Kidney (tissue), 14 donors: ENCODE data around the gene ZCCHC14. TPM values are rescaled to one million over a fixed set of nuclear protein-coding genes. Genes with fewer than 3 reads are reported as not detected.

ENCODE experiments used
- DNase-seq, 5 donors: peaks; one replicate each; pipeline ENCODE4 v3.0.0-alpha.2; 2013 to 2020
- FAIRE-seq: peaks from 2 replicates; lab custom pipeline; 2012; peaks lifted over from hg19 to GRCh38; lab: Jason Lieb, UNC
- H3K27ac ChIP-seq, 2 donors: one replicate each; pipeline ENCODE4 v1.7.0; 2013; ENCODE audit warnings: low read depth in 2 of 2, low read length in 2 of 2, inconsistent platforms in 1 of 2
- H3K27me3 ChIP-seq: one replicate; pipeline ENCODE4 v1.7.1; 2013; ENCODE audit warnings: low read length, inconsistent platforms; ENCODE audit not compliant: control insufficient read depth, insufficient read depth
- H3K36me3 ChIP-seq, 3 donors: one replicate each; pipeline versions ENCODE4 v1.7.0 to v1.7.1; 2013; ENCODE audit warnings: low read length in 3 of 3, control low read depth in 1 of 3, inconsistent platforms in 1 of 3; ENCODE audit not compliant: insufficient read depth in 3 of 3, control insufficient read depth in 2 of 3
- H3K4me1 ChIP-seq, 3 donors: one replicate each; pipeline versions ENCODE4 v1.7.0 to v1.7.1; 2013; ENCODE audit warnings: low read length in 3 of 3, inconsistent platforms in 1 of 3, low read depth in 1 of 3; ENCODE audit not compliant: control insufficient read depth in 2 of 3, insufficient read depth in 2 of 3
- H3K4me3 ChIP-seq, 3 donors: one replicate each; pipeline versions ENCODE4 v1.7.0 to v1.8.1; 2013; ENCODE audit warnings: low read length in 3 of 3, control low read depth in 1 of 3, inconsistent platforms in 1 of 3
- H3K9ac ChIP-seq, 3 donors: one replicate each; pipeline versions ENCODE4 v1.7.0 to v1.7.1; 2013; ENCODE audit warnings: low read length in 3 of 3, control low read depth in 1 of 3, inconsistent platforms in 1 of 3
- H3K9me3 ChIP-seq, 3 donors: one replicate each; pipeline versions ENCODE4 v1.7.0 to v1.7.1; 2013; ENCODE audit warnings: low read length in 3 of 3, control low read depth in 1 of 3, inconsistent platforms in 1 of 3; ENCODE audit not compliant: control insufficient read depth in 2 of 3, insufficient read depth in 1 of 3
- intact Hi-C: fragments of 100-400 bp; cut with DNase I; formaldehyde crosslinking; loops from one replicate; pipeline ENCODE4 v1.11.1; 2022
- polyA plus RNA-seq: library from polyadenylated mRNA; stranded (reverse); fragments of 350-450 nt; fragmentation: Illumina TruSeq; extraction: RNeasy Lipid Tissue Mini Kit (QIAGEN cat#74804); gene quantifications from one replicate; pipeline ENCODE4 v1.2.3, GENCODE V29; 2014; ENCODE audit warnings: low read depth, low replicate concordance; ENCODE audit not compliant: insufficient read depth
- total RNA-seq: library from RNA; stranded (reverse); fragmentation: NEBNext Ultra II Directional; extraction: Animal tissue kit (Norgen Biotek cat#: 25700); gene quantifications from one replicate; pipeline ENCODE4 v1.2.1, GENCODE V29; 2021
- TF ChIP-seq, protein P1 (sequence below): IDR thresholded peaks from 3 replicates; pipeline ENCODE4 v1.5.1; 2012; ENCODE audit warnings: mild to moderate bottlenecking, moderate library complexity, borderline replicate concordance; ENCODE audit not compliant: insufficient read depth; ENCODE audit errors: extremely low read depth
- donor health status: control.
- donor health status: control.
- donor health status: control.
- donor health status: control.
- donor health status: control.
- donor health status: DM: yes; HTN: yes; CAD: no.
- donor health status: Normal renal cell carcinoma (clear cell type).

ZCCHC14 gene
- total and polyA plus RNA-seq, 2 donors from 2014 or later = 6.4 to 32.8 TPM

DNA sequence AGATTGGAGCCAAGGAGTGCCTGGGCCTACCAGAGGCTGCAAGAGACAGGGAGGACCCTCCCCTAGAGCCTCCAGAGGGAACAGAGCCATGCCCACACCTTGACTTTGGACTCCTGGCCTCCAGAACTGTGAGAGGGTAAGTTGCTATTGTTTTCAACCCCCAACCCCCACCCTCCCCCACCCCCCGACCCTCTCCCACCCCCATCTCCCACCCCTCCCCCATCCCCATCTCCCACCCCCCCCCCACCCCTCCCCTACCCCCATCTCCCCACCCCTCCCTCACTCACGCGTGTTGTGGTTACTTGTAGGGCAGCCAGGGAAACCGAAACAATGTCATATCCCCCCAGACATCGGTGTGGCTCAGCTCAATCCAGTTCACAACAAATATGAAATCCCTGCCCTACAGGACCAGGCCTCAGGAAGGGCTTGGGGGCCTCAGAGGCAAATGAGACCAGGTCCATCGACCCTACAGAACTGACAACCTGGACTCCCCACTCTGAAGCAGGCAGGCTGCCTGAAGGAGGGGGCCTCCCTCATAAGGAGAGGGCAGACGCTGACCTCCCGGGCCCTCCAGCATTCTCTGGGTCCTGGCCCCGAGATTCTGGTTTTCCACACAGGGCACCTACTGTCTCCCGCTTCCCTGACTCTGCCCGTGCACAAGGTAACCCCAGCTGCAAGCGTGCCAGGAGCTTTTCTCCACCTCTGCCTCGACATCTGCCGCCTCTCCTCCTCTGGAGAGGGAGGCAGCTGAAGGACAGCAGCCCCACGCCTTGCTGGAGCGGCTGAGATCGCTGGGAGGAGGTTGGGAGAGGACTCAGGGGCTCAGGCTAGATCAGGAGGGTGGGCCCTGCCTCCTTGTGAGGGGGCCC, 3.0 kb upstream of the ZCCHC14 start:
- intact Hi-C loops = no loop called here
- no peak overlapping the region for H3K4me3 ChIP-seq
- FAIRE-seq = no peak

DNA sequence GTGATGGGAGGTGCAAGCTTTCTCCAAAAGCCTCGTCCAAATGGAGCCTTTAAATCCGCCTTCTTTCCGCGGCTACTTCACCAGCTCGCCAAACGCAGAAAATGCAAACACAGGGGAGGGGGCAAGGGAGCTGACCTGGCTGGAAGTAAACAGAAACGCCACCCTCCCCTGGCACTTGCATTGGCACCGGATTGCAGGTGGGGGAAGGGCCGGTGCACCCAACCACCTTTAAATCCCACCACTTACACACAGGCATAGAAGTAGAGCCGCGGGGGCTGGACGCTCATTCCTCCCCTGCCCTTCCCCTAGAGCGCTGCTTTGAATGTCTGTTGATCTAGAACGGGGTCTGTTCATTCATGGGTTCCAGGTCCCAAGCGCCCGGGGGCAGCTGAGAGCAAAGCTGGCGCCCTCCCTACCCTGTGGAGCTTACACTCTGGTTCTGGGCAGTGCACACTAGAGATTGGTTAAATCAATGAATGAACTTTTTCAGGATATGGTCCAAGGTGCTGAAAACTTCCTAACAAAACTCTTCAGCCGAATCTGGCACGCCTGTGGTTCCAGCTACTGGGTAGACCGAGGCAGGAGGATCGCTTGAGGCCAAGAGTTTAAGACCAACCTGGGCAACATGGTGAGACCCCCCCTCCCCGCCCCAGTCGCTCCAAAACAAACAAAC, 920 bp upstream of the ZCCHC14 start:
- Histone ChIP-seq H3K27ac (no peak overlapping the region), H3K36me3 (no peaks in the 10 kb centered on the region), H3K27me3 (no peaks in the 10 kb centered on the region), H3K4me1 (peaks cover 0 to 27% (median 20%) of the 10 kb centered on the region in 3 donors), H3K9ac (no peak overlapping the region), H3K4me3 (peak overlapping the region in 2 of 3 donors; percentile 45 to 52), H3K9me3 (no peaks in the 10 kb centered on the region)
- intact Hi-C loops = no loop called here
- FAIRE-seq = no peak
- TF ChIP-seq, protein P1, sequence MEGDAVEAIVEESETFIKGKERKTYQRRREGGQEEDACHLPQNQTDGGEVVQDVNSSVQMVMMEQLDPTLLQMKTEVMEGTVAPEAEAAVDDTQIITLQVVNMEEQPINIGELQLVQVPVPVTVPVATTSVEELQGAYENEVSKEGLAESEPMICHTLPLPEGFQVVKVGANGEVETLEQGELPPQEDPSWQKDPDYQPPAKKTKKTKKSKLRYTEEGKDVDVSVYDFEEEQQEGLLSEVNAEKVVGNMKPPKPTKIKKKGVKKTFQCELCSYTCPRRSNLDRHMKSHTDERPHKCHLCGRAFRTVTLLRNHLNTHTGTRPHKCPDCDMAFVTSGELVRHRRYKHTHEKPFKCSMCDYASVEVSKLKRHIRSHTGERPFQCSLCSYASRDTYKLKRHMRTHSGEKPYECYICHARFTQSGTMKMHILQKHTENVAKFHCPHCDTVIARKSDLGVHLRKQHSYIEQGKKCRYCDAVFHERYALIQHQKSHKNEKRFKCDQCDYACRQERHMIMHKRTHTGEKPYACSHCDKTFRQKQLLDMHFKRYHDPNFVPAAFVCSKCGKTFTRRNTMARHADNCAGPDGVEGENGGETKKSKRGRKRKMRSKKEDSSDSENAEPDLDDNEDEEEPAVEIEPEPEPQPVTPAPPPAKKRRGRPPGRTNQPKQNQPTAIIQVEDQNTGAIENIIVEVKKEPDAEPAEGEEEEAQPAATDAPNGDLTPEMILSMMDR = no peak
- peak in 1 of 5 donors; percentile 77 for DNase-seq

More for the DNA sequence above, 3.0 kb upstream of the ZCCHC14 start:
- TF ChIP-seq, protein P1 = no peak
- Histone ChIP-seq H3K4me1 (peaks cover 0 to 18% (median 13%) of the 10 kb centered on the region in 3 donors), H3K27ac (no peak overlapping the region), H3K9me3 (no peaks in the 10 kb centered on the region), H3K27me3 (no peaks in the 10 kb centered on the region), H3K9ac (no peak overlapping the region), H3K36me3 (no peaks in the 10 kb centered on the region)
- no peak for DNase-seq

DNA sequence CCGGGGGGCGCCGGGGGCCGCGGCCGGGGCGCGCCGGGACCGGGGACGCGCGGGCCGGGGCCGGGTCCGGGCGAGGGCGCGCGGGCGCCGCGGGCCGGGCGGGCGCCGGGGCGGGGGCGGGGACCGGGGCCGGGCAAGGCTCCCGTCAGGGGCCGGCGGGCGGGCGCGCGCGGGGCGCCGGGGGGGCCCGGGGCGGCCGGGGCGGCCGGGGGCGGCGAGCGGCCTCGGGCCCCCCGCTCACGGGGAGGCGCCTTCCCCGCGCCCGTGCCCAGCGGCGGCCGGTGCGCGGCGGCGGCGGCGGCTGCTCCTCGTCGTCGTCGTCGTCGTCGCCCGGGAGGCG, 563 bp downstream of the ZCCHC14 start:
- TF ChIP-seq, protein P1 = no peak
- intact Hi-C loops = no loop called here
- DNase-seq (no peak), FAIRE-seq (no peak)
- no peak overlapping the region for H3K4me3 ChIP-seq
- no peak overlapping the region for H3K9ac ChIP-seq
- H3K9me3 ChIP-seq = no peaks in the 10 kb centered on the region
- peaks cover 0 to 33% (median 32%) of the 10 kb centered on the region in 3 donors for H3K4me1 ChIP-seq
- H3K27me3 ChIP-seq = no peaks in the 10 kb centered on the region
- H3K27ac ChIP-seq = no peak overlapping the region
- H3K36me3 ChIP-seq = no peaks in the 10 kb centered on the region
